GM19043 (cell line): ENCODE results near the gene SLA2.
"Not testable (repeated sequence)": the region's sequence is repeated elsewhere in the genome, so short reads cannot be mapped to it uniquely, and the experiment has no call there.

Experiments used
- ATAC-seq: cut with Tn5 transposase; IDR thresholded peaks from one replicate; pipeline ENCODE4 v1.9.1; 2021; ENCODE audit warnings: low read depth; ENCODE audit not compliant: unreplicated experiment

The SLA2 gene

DNA sequence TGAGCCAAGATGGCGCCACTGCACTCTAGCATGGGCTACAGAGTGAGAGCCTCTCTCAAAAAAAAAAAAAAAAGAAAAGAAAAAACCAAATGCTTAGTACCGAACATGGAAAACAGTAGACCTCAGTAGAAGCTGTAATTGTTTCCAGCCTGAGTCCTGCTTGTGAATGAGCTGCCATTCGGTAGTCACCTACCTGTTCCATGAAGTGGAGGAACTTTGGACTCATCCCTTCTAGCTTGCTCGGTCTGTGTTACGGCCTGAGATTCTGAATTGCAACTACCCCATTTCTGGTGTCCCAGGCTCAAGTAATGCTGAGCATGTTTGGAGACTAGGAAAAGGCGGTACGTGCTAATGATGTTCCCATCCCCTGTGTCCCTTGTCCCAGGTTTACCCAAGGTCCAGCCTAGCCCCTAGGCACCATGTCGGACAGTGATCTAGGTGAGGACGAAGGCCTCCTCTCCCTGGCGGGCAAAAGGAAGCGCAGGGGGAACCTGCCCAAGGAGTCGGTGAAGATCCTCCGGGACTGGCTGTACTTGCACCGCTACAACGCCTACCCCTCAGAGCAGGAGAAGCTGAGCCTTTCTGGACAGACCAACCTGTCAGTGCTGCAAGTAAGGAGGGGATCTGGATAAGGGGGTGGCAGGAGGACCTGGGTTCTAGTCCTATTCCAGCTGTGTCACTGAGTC, 67.5 kb downstream of the SLA2 start:
- no peak for ATAC-seq

DNA sequence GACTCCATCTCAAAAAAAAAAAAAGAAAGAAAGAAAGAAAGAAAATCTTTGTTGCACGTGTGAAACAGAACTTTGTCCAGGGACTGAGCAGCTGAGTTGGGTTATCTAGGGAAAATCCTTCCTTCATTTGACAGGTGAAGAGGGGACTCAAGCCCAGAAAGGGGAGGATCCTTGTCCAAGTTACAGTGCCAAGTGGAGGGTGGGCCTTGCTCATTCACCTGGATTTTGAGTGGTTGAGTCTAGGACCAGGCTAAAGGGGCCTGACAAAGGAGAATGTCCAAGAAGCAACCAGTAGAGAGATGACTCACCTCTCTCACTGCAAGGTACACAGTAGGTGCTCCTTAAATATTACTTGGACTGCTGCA, 69.9 kb downstream of the SLA2 start:
- ATAC-seq: no peak

DNA sequence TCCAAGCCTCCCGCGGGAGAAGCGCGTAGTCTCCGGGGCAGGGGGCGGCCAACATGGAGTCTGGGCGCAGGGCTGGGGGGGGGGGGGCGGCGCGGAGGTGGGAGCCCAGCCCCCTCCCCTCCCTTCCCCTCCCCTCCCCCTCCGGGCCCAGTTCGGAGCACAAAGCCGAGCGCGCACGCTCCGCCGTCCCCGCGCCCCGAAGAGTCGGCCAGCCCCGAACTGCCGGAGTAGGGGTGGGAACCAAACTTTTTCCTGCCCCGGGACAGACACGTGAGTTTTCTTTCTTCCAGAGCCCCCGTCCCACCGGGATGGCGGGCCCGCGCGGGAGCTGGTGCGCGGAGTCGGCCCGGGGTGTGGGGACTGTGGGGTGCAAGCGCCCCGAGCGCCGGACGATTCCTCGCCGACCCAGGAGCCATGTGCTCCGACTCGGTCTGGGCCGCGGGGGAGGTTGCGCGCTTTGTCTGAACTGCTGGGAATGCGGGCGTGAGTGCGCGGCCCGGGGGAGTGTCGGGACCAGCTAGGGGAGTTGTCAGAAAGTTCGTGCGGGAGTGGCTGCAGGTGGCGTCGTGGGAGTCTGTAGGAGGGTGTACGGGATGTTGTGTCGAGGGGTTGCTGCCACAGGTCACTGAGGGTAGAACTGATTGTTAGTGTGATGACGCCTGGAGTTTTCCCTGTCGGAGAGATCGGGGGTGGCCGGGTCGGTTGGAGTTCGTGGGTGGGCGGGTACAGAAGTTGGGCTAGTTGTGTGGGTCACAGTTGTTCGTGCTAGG, 71.4 kb downstream of the SLA2 start:
- ATAC-seq: no peak

DNA sequence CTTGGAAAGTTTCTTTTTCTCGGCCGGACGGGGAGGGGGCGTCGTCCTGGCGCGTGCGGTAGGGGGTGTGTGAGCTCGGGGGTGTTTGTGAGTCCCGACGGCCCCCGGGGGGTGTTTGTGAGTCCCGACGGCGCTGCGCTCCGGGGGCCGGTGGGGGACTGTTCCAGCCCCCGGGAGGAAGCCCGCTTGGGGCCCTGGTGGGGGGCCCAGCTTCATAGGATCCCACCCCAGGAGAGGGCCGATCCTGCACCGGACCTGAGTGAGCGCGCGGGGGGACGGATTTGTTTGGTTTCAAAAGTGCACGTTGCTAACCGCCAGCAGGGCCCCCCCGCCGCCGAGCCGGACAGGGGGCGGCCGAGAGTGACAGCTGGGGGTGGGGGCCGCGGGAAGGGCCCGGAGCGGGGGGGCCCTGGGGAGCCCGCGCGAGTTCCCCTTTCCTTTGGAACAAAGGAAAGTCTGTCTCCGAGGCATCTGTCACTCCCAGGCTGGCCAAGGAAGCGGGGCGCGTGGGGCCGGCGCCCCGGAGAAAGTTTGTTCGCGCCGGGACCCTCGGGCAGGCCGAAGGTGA, 72.1 kb downstream of the SLA2 start:
- no peak for ATAC-seq

DNA sequence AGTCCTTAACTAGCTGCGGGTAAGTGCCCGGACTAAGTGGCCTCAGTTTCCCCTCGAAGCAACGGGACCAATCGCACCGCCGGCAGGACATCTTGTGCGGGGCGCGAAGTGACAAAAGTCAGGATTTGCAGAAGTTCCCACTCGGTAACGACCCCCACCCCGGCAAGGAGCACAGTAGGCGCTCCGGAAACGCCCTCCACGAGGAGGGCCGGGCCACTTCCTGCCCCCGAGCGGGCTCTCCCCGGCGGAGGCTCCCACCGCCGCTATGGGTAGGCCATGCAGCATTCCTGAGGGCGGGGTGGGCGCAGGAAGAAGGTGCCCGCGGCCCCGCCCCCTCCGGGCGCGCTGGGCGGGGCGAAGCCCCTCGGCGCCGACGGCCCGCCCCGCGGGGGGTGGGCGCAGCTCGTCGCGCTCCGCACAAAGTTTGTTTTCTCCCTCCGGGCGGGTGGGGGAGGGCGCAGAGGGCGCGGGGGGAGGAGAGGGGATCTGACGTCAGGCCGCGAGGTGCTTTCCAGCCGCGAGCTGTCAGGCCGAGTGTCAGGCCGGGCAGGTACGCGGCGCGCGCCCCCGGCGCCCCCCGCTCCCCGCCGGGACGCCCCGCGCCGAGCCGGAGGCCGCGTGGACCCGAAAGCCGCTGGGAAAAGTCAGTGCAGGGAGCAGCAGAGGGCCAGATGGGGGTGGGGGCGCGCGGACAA, 72.7 kb downstream of the SLA2 start, which contains the start of gene TGIF2:
TGIF2 (plus strand) TSS at position 495 of the 695 bp plus-strand sequence. CDS start 5,178 bp downstream, outside the sequence.
- peak; percentile 63 for ATAC-seq

DNA sequence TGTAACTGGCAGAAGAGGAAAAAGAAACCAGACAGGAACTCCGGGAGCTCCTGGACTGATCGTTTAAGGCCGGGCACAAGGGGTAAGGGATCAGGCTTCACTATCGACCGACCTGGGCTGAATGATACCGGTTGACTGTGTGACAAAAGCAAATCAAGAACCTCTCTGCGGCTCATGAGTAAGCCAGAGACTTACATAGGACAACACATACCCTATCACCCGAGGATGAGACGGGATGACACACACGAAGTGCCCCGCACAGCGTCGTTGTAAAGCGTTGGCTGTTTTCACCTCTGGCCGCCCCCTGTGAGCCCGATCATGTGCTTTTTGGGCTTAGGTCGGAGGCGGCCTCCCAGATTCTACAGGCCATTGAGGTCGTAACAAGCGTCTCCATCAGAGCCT, 73.3 kb downstream of the SLA2 start:
- ATAC-seq: no peak

DNA sequence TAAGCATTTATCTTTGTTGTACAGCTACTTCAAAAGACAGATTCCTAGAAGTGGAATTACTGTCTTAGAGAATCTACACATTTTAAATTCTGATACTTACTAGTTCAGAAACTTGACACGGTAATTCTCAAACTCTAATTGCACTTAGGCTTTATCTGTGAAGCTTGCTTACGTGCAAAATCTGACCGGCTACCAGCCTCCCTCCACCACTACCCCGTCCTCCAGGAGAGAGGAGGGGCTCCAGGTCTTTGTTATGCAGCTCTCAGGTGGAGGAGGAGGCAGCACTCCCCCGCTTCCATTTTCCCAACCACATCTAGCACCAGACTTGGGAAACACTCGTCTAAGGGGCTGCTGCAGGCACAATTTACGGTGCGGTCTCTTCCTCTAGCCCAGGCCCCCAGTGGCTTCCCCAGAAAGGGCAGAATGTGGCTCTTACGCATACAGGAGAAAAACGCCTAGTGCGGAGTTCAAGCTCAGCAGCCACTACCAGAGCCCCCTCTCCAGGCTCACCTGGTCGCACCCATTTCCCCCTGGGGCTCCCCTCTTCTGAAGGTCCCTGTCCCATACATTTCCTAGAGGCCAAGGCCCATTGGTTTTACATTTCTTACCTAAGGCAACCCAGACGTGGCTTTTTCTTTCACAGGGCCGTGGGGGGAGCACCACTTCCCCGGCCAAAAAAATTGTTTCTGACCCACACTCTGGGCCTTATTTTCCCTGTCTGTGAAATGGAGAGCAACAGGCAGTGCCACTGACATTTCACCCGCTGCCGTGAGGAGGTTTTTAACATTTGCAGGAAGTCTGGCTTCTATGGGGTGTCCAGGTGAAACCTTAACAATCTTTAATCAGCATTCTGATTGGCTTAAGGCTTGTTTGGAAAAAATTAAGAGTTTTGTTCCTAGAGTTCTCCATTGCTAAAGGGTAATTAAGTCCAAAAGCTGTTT, 74.2 kb downstream of the SLA2 start:
- ATAC-seq: no peak

DNA sequence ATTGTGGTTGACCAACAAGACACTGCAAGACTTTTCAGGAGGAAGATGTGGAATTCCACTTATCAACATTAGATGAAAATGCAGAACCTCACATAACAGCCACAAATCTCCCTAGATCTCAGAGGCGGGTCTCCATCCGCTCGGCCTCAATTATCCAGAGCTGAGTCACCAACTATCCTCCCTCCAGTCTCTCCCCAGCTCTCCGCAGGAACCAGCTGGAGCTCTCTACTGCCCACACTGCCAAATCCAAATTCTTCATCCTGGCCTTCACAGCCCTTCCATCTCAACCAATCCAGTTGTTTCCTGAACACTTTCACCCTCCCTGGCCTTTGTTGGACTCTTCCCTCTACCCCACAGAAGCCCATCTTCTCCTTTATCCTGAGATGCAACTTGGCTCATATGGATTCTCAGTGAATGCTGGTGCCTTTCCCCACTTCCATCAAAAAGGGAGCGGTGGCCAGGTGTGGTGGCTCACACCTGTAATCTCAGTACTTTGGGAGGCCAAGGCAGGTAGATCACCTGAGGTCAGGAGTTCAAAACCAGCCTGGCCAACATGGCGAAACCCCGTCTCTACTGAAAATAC, 76.1 kb downstream of the SLA2 start:
- no peak for ATAC-seq

DNA sequence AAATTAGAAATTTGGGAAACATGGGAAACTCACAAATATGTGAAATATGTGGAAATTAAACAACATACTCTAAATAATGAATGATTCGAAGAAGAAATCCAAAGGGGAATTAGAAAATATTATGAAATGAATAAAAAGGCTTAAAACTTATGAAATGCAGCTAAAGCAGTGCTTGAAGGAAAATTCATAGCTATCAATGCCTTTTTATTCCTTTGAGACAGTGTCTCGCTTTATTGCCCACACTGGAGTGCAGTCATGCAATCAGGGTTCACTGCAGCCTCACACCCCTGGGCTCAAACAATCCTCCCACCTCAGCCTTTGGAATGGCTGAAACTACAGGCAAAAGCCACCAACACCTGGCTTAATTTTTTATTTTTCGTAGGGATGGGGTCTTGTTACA, 80.5 kb downstream of the SLA2 start:
- no peak for ATAC-seq

DNA sequence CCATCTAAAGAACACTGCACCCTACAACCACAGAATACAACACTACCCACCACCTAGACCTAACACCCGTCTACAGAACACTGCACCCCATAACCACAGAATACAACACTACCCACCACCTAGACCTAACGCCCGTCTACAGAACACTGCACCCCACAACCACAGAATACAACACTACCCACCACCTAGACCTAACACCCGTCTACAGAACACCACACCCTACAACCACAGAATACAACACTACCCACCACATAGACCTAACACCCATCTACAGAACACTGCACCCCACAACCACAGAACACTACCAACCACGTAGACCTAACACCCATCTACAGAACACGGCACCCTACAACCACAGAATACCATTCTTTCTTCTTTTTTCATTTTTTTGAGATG, 81.3 kb downstream of the SLA2 start:
- ATAC-seq: not testable (repeated sequence)

DNA sequence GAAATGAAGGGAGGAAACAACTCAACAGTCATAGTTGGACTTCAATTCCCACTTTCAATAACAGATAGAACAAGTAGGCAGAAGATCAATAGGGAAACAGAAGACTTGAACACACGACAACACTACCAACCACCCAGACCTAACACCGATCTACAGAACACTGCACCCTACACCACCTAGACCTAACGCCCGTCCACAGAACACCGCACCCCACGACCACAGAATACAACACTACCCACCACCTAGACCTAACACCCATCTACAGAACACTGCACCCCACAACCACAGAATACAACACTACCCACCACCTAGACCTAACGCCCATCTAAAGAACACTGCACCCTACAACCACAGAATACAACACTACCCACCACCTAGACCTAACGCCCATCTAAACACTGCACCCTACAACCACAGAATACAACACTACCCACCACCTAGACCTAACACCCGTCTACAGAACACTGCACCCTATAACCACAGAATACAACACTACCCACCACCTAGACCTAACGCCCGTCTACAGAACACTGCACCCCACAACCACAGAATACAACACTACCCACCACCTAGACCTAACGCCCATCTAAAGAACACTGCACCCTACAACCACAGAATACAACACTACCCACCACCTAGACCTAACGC, 81.8 kb downstream of the SLA2 start:
- not testable (repeated sequence) for ATAC-seq

DNA sequence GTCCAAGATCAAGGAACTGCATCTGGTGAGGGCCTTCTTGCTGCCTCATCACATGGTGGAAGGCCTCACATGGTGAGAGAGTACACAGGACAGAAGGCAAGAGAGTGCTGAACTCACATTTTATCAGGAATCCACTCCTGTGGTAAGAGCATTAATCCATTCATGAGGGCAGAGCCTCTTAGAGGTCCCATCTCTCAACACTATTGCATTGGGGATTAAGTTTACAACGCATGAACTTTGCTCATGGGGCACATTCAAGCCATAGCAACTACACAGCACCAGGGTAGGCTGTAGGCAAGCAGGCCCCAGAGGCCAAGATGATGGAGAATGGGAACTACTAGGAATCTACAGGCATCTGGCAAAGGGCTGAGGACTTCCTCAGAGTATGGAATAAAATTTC, 82.6 kb downstream of the SLA2 start:
- ATAC-seq: no peak

DNA sequence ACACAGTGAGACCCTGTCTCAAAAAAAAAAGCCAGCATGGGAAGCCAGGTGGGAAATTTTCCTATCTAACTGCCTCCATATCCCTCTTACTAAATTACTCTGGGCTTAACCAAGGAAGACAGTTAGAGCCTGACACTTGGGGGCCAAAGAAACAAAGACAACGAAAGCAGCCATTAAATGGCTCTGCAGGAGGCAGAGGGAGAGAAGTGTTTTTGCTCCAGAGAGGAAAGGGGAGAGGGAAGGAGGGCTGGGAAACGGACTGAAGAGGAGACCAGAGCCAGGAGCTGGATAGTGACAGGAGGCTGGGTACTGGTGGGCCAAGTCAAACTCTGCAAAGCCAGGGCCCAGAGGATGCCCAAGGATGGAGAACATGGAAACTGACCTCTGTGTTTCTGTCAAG, 83.3 kb downstream of the SLA2 start:
- ATAC-seq: no peak
